GM12801 (cell line): ENCODE results near the gene TSPAN5.

Experiments
- CTCF ChIP-seq: IDR thresholded peaks from one replicate; pipeline ENCODE4 v1.5.1; 2011; ENCODE audit warnings: control low read depth; ENCODE audit not compliant: insufficient read length; ENCODE audit errors: extremely low read depth

The TSPAN5 gene

GRCh38 chr4:98614094-98614493 is 44.3 kb downstream of the TSPAN5 start:
- TF ChIP-seq CTCF: no peak

- no peak for TF ChIP-seq CTCF
Observed at GRCh38 chr4:98613453-98614075, 44.8 kb downstream of the TSPAN5 start.

- no peak for TF ChIP-seq CTCF
Observed at GRCh38 chr4:98612318-98613250, 45.8 kb downstream of the TSPAN5 start.

- no peak for TF ChIP-seq CTCF
Observed at GRCh38 chr4:98611677-98612317, 46.6 kb downstream of the TSPAN5 start.

DNA sequence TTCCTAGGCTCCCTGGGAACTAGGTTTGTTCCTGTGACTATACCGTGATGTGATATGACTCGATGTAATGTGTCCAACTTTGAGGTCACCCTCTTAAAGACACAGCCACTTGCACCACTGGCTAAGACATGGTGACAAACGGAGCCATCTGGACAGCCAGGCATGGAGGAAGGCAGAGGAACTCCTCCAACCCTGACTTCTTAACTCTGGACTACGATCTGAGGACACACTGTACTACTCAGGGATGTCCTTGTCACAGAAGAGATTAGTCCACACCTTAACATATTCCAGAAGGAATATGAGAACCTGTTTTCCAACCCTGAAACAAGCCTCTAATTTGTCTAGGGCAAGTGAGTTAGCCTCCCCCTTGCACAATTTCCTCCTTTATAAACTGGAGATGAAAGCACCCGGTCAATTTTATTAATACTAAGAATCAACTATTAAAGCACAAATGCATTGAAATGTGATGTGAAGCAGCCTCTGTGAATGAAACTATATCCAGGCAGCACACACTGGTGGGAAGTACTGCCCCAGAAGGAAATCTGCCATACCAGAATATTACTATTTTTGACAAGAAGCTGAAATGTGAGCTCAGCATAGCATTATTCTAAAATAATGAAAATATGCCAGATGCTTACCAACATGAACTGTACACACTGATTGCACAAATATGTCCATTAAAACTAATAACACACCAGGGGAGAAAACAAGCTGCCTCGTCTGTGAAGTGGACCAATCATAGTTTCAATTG is 47.3 kb downstream of the TSPAN5 start:
- TF ChIP-seq CTCF: no peak

- no peak for TF ChIP-seq CTCF
Observed at GRCh38 chr4:98610431-98610830, 48.0 kb downstream of the TSPAN5 start.

DNA sequence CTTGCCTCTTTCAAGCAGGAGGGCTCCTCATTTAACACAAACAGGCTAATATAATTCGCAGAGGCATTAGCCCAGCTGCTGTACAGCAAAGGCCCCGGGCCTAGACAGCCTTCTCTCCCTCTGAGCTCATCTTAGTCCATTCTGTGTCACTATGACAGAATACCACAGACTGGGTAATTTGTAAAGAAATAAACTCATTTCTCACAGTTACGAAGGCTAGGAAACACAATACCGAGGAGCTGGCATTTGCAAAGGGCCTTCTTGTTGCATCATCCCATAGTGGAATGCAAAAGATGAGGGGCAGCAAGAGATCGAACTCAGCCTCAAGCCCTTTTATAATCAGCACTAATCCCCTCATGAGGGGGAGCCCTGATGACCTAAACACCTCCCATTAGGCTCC is 48.5 kb downstream of the TSPAN5 start:
- no peak for TF ChIP-seq CTCF
